ENCODE results near the gene RUNDC3A.
"Not testable (repeated sequence)": the region's sequence is repeated elsewhere in the genome, so short reads cannot be mapped to it uniquely, and the experiment has no call there.

Gene RUNDC3A

DNA sequence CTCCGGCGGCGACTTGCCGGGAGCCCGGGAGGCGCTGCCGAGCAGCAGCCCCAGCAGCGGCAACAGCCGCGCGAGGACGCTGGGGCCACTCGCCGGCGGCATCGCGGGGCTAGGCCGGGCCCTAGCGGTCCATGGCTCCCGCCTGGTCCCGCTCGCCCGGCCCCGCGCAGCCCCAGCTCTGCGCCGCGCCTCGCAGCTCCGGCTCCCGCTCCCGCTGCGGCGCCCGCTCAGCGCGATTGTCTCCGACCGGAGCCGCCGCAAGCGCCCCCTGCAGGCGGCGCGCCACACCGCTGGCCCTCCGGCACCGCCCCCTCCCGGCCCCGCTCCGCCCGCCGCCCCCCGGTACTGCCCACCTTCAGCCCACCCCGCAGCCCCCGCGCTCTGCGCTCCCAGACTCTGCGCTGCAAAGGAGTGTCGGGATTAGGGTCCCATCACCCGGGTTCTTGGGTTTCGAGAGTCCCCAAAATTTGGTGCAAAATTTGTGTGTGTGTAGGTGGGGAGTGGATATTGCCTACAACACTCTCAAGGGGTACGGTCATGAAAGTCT, 55.3 kb downstream of the RUNDC3A start, which contains the start of gene FAM171A2:
FAM171A2 (minus strand) TSS at position 241 of the 547 bp plus-strand sequence; CDS start at position 102, 139 bp downstream.
- TF ChIP-seq, protein P1, sequence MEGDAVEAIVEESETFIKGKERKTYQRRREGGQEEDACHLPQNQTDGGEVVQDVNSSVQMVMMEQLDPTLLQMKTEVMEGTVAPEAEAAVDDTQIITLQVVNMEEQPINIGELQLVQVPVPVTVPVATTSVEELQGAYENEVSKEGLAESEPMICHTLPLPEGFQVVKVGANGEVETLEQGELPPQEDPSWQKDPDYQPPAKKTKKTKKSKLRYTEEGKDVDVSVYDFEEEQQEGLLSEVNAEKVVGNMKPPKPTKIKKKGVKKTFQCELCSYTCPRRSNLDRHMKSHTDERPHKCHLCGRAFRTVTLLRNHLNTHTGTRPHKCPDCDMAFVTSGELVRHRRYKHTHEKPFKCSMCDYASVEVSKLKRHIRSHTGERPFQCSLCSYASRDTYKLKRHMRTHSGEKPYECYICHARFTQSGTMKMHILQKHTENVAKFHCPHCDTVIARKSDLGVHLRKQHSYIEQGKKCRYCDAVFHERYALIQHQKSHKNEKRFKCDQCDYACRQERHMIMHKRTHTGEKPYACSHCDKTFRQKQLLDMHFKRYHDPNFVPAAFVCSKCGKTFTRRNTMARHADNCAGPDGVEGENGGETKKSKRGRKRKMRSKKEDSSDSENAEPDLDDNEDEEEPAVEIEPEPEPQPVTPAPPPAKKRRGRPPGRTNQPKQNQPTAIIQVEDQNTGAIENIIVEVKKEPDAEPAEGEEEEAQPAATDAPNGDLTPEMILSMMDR (IDR thresholded peaks at IDR 0.05; ENCODE audit: borderline replicate concordance, extremely low read depth, low read length, poor library complexity, severe bottlenecking): peak; percentile 73
- TF ChIP-seq EZH2 (IDR thresholded peaks at IDR 0.05; ENCODE audit: borderline replicate concordance, low read depth, low read length, severe bottlenecking): no peak
- H3K4me3 ChIP-seq (ENCODE audit: low read depth in 1 of 2, low read length in 2 of 2): peak within 1 kb of the TSS; percentile 74 to 79
- H3K27me3 ChIP-seq (ENCODE audit: insufficient read depth, low read length, poor library complexity): peaks cover 7% of the 10 kb centered on the region
- H3K9me3 ChIP-seq (ENCODE audit: insufficient read depth, low read length, severe bottlenecking): no peaks in the 10 kb centered on the region
- H3K27ac ChIP-seq (ENCODE audit: low read length): peak within 1 kb of the TSS; percentile 57
- H2AFZ ChIP-seq (ENCODE audit: low read depth, low read length): peak within 1 kb of the TSS; percentile 86
- peaks cover 16% of the 10 kb centered on the region for H3K4me1 ChIP-seq (ENCODE audit: insufficient read depth, low read length)
- peak; percentile 85 for ATAC-seq (ENCODE audit: insufficient read depth, low read depth)
- DNase-seq: peak; percentile 79
- H3K4me2 ChIP-seq (ENCODE audit: insufficient read depth, low read length): peak within 1 kb of the TSS; percentile 90
- H4K20me1 ChIP-seq (ENCODE audit: insufficient read depth, low read length): peaks cover 33% of the 10 kb centered on the region
- H3K9ac ChIP-seq (ENCODE audit: low read depth, low read length): peak within 1 kb of the TSS; percentile 88
- no peaks in the 10 kb centered on the region for H3K36me3 ChIP-seq (ENCODE audit: insufficient read depth, low read length)
- peaks cover 12% of the 10 kb centered on the region for H3K79me2 ChIP-seq (ENCODE audit: insufficient read depth, low read length)

DNA sequence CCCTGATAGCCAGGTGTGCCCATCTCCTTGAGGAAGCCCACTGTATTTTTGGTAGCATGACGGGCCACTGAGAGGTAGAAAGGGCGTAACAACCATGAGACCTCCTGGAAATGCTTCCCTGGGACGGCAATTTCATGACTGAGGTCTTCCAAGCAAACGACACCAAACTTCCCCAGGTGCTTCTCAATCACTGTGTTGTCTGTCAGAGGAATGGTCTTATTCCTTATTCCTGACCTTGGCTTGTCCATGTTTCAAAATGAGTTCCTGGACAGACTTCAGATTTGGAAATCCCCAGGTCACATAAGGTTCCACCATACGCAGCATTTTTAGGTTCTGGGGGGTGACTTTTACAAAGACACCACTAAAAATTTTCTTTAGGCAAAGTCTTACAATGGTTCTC, 56.6 kb downstream of the RUNDC3A start:
- not testable (repeated sequence) for ATAC-seq (ENCODE audit: insufficient read depth, low read depth); H3K36me3 ChIP-seq (ENCODE audit: insufficient read depth, low read length); H3K9ac ChIP-seq (ENCODE audit: low read depth, low read length); H3K9me3 ChIP-seq (ENCODE audit: insufficient read depth, low read length, severe bottlenecking); H3K4me2 ChIP-seq (ENCODE audit: insufficient read depth, low read length); DNase-seq; H3K27me3 ChIP-seq (ENCODE audit: insufficient read depth, low read length, poor library complexity); H3K27ac ChIP-seq (ENCODE audit: low read length); H2AFZ ChIP-seq (ENCODE audit: low read depth, low read length); H3K4me3 ChIP-seq (ENCODE audit: low read depth in 1 of 2, low read length in 2 of 2)
- Histone ChIP-seq H3K4me1 (ENCODE audit: insufficient read depth, low read length) (peaks cover 16% of the 10 kb centered on the region), H4K20me1 (ENCODE audit: insufficient read depth, low read length) (peaks cover 23% of the 10 kb centered on the region), H3K79me2 (ENCODE audit: insufficient read depth, low read length) (peaks cover 12% of the 10 kb centered on the region)

DNA sequence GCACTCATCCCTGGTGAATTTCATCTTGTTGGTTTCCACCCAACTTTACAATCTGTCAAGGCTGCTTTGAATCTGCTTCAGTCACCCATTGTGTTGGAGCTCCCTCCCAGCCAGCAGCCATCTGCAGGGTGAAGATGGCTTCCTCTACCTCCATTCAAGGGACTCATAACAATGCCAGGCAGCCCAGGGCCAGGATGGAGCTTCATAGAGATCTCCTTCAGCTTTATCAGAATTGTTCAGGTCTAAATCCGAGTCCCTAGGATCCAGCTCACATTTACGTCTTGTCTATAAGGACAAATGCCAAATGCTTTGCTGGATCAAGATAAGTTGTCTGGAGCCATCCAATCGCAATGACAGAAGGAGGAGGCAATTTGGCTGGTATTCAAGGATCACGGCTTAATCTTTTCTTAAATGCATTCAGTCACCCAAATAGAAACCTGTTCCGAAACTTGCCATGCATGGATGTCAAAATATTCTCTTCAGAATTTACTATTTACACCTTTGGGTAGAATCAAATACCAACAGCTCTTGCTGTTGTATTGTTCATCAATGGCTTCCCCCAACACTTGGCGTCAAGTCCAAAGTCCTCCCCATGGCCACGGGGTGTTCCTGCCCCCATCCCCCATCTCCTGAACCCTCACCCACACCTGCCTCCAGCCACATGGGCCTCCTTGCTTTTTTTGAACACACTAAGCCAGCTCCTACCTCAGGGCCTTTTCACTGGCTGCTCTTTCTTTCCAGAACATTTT, 59.0 kb downstream of the RUNDC3A start:
- Histone ChIP-seq H3K9me3 (ENCODE audit: insufficient read depth, low read length, severe bottlenecking) (no peaks in the 10 kb centered on the region), H3K27ac (ENCODE audit: low read length) (no peak overlapping the region), H3K9ac (ENCODE audit: low read depth, low read length) (no peak overlapping the region), H3K4me1 (ENCODE audit: insufficient read depth, low read length) (peaks cover 12% of the 10 kb centered on the region), H3K4me2 (ENCODE audit: insufficient read depth, low read length) (no peak overlapping the region), H4K20me1 (ENCODE audit: insufficient read depth, low read length) (peaks cover under 1% of the 10 kb centered on the region), H2AFZ (ENCODE audit: low read depth, low read length) (no peak overlapping the region), H3K27me3 (ENCODE audit: insufficient read depth, low read length, poor library complexity) (peaks cover 7% of the 10 kb centered on the region), H3K4me3 (ENCODE audit: low read depth in 1 of 2, low read length in 2 of 2) (no peak overlapping the region), H3K36me3 (ENCODE audit: insufficient read depth, low read length) (no peaks in the 10 kb centered on the region), H3K79me2 (ENCODE audit: insufficient read depth, low read length) (peaks cover 5% of the 10 kb centered on the region; the same call in 1 of the 2 replicates)
- ATAC-seq (ENCODE audit: insufficient read depth, low read depth): no peak
- DNase-seq: no peak
- no peak for TF ChIP-seq EZH2 (IDR thresholded peaks at IDR 0.05; ENCODE audit: borderline replicate concordance, low read depth, low read length, severe bottlenecking)
- TF ChIP-seq, protein P1 (IDR thresholded peaks at IDR 0.05; ENCODE audit: borderline replicate concordance, extremely low read depth, low read length, poor library complexity, severe bottlenecking): no peak
